Measurements from ENCODE around the gene USP40.

DNA sequence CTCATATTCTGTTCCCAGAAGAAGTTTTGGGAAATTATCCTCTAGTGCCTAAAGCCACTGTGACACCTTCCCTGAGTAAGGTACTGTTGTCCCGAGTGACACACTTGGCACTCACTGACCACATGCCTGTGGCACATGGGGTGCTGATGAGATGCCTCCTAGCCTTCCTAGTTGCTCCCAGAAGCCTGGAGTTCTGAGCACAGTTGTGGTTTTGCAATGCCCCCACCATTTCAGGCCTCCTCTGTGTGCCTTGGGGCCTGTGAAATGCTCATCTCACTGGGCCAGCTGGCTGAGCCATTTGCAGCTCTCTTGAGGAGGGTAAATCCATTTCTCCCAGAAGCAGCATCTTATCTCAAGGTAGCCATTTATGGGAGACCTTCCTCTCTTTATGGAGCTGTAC is 120.5 kb downstream of the USP40 start:
- TF ChIP-seq, protein P1, sequence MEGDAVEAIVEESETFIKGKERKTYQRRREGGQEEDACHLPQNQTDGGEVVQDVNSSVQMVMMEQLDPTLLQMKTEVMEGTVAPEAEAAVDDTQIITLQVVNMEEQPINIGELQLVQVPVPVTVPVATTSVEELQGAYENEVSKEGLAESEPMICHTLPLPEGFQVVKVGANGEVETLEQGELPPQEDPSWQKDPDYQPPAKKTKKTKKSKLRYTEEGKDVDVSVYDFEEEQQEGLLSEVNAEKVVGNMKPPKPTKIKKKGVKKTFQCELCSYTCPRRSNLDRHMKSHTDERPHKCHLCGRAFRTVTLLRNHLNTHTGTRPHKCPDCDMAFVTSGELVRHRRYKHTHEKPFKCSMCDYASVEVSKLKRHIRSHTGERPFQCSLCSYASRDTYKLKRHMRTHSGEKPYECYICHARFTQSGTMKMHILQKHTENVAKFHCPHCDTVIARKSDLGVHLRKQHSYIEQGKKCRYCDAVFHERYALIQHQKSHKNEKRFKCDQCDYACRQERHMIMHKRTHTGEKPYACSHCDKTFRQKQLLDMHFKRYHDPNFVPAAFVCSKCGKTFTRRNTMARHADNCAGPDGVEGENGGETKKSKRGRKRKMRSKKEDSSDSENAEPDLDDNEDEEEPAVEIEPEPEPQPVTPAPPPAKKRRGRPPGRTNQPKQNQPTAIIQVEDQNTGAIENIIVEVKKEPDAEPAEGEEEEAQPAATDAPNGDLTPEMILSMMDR (IDR thresholded peaks at IDR 0.05): no peak
- TF ChIP-seq POLR2A (IDR thresholded peaks at IDR 0.05): no peak

Data from testis (tissue), 2 donors.